RCC 7860 (cell line): ENCODE measurements around the gene BBS1.
"Not testable (repeated sequence)": the region's sequence is repeated elsewhere in the genome, so short reads cannot be mapped to it uniquely, and the experiment has no call there.

Experiments used
- DNase-seq: peaks from one replicate; pipeline ENCODE4 v3.0.0-alpha.2; 2015; ENCODE audit warnings: low spot score
- FAIRE-seq: peaks from 2 replicates; lab custom pipeline; 2012; peaks lifted over from hg19 to GRCh38; lab: Jason Lieb, UNC

BBS1 gene

DNA sequence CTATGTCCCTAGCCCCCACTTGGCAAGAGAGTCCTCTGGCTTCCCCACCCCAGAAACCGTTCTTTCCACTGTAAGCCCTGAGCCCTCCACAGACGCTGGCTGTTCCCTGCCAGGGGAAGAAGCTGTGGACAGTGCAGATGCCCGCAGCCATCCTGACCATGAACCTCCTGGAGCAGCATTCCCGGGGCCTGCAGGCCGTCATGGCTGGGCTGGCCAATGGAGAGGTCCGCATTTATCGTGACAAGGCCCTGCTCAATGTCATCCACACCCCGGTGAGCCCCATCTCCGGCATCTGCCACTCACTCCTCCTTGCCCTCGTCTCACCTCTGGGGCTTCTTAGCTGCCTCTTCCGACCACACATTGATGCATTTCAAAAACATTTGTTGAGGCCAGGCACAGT is 13.2 kb downstream of the BBS1 start:
- no peak for FAIRE-seq
- no peak for DNase-seq

DNA sequence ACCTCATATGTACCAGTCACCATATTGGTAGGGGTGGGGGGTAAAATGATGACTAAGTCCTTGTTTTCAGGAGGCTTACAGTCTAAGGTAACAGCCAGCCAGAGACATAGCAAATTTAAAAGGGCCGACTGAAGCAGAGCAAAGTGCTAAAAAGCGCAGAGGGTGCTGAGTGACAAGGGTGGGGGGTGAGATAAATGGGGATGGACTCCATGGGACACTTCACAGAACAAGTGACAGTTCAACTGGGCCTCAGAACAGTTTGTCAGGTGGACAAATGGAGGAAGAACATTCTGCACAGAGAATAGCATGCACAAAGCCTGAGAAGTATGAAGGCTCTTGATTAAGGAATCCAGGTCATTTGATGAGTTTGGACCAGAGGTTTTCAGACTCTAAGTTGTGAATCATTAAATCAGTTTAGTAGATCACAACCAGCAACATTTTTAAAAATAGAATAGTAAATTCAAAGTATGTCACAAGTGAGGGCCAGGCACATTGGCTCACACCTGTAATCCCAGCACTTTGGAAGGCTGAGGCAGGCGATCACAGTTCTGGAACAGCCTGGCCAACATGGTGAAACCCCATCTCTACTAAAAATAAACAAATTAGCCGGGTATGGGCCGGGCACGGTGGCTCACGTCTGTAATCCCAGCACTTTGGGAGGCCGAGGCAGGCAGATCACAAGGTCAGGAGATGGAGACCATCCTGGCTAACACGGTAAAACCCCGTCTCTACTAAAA is 14.0 kb downstream of the BBS1 start:
- no peak for DNase-seq
- no peak for FAIRE-seq

DNA sequence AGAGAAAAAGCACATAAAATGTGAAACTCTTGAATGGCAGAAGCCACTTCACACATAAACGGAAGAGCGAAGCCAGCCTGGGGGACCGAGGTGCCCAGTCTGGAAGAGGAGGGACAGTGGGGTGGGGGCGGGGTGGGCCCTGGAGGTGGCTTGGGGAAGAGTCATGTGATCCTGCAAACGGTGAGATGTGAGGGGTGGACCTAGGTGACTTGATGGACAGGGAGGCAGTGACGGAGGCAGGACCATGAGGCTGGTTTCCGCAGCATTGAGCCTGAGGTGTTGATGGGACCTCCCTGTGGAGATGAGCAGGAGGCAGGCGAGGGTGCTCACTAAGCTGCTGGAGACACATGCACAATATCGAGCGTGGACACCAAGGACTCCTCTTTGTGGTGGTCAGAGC is 18.6 kb downstream of the BBS1 start:
- FAIRE-seq (no peak), DNase-seq (no peak)

DNA sequence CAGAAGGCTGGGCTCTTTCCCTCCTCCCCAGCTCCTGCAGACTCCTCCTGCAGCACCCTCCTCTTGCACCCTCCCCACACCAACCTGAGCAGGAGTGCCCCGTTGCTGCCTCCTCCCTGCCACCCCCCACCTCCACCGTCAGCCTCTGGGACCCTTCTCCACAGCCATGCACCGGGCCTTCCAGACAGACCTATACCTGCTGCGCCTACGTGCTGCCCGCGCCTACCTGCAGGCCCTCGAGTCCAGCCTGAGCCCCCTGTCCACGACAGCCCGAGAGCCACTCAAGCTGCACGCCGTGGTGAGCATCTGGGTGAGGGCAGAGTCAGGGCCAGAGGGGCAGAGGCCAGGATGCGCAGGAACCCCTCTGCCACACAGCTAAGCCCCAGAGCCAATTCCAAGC is 19.2 kb downstream of the BBS1 start:
- FAIRE-seq = no peak
- no peak for DNase-seq

DNA sequence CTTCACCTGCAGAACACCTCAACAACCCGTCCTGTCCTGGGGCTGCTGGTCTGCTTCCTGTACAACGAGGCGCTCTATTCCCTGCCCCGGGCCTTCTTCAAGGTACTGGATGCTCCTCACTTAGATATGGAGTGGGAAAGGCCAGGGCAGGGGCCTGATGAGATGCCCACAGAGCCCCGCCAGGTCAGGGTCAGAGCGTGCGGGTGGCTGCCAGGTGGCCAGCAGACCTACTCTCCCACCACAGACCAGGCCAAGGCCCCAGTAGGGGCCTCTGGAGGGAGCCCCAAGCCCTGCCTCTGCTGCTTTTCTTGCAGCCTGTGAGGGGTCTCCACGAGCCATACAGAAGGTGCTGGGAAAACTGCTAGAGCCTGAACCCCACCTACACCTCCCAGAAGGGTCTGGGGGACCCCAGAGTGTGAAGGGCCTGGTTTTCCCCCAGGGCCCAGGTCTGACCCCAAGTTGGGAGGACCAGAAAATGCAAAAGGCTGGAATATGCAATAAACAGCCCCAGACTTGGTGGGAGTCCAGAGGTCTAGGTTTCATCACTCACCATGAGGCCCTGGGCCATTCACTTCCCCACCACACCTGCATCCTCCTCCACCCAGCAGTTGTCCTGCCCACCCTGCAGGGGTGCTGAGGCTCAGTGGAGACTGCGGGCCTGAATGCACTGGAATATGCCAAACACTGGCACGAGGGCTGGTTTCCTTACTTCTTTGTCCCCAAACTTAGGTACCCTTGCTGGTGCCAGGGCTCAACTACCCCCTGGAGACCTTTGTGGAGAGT is 20.7 kb downstream of the BBS1 start:
- FAIRE-seq (no peak), DNase-seq (no peak)

DNA sequence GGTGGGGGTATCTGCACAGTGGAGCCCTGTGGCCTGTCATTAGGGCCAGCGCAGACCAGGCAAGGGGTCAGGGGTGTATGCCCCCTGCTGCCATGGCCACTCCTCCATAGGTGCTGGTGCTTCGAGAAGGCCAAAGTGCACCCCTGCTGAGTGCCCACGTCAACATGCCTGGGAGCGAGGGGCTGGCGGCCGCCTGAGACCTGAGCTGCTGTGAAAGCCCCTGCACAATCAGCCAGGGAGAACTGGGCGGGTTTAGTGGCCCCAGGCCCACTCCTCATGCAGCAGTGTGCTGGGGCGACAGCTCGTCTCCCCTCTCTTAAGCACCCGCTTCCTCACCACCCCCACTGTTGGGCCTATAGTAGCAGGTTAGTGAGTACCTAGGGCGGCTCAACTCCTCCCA is 21.4 kb downstream of the BBS1 start:
- no peak for FAIRE-seq
- DNase-seq = no peak

DNA sequence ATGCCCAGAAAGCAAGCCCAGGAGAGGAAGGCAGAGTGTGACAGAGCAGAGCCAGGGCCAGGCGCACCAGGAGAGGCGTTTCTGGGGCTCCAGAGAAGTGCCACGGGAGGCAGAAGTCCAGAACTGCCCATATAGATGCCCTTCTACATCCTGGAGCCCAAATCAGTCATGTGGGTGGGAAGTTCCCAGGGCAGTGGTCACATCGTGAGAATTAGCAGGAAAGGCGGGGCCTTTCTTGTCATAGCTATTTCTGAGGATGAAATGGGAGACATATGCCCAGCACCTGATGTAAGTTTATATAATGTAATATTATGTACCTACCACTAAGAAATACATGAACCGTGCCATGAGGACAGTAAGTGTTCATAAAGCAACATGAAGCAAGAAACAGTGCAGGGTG is 22.3 kb downstream of the BBS1 start:
- FAIRE-seq (no peak), DNase-seq (no peak)

DNA sequence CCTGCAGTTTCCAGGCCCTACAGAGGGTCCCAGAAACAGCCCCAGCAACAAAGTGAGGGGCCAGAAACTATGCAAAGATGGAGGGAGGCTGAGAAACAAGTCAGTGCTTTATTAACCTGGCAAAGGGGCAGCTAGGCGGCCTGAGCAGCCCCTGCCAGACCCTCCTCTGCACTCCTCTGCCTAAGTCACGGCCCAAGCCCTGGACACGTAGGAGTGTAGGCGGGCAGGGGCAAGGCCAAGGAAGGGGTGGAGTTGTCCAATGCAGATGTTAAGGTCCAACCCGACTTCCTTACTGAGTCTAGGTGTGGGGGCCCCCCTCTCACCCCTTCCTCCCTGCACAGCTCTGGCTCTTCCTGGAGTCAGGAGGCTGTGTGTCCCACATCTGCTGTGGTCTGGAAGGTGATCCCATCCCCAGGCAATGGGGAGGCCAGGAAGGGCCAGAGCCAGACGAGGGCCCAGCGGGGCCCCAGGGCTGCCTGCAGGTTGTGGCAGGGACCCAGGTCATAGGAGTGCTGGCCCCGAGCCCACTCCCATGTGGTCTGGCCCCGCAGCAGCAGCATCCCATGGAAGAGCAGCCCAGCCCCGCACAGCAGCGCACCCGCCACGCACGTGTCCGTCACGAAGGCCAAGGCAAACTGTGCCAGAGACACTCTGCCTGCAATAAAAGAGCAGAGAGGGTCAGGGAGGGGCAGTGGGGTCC is 28.9 kb downstream of the BBS1 start:
- FAIRE-seq (no peak), DNase-seq (no peak)

DNA sequence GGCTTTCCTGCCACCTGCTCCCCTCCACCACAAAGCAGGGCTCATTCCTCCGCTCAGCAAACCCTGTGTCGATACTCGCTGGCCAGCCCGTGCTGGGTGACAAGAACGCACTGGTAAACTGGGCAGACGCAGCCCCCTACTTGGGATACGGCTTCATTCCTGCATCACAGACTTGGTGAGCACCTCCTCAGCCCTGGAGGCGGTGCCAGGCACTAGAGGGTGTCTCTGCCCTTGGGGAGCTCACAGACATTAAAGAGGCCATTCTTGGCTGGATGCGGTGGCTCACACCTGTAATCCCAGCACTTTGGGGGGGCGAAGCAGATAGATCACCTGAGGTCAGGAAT is 29.4 kb downstream of the BBS1 start:
- no peak for FAIRE-seq
- DNase-seq = no peak

DNA sequence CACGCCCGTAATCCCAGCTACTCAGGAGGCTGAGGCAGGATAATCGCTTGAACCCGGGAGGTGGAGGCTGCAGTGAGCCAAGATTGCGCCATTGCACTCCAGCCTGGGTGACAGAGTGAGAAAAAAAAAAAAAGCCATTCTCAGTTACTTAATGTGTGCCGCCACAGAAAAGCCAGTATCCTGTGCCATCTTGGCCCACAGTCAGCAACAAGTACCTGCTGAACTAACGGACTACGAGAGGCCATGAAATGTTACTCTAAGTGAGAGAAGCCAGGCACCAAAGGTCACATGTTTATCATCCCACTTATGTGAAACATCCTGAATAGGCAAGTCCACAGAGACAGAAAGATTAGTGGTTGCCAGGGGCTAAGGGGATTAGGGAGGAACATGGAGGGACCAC is 30.2 kb downstream of the BBS1 start:
- not testable (repeated sequence) for DNase-seq

DNA sequence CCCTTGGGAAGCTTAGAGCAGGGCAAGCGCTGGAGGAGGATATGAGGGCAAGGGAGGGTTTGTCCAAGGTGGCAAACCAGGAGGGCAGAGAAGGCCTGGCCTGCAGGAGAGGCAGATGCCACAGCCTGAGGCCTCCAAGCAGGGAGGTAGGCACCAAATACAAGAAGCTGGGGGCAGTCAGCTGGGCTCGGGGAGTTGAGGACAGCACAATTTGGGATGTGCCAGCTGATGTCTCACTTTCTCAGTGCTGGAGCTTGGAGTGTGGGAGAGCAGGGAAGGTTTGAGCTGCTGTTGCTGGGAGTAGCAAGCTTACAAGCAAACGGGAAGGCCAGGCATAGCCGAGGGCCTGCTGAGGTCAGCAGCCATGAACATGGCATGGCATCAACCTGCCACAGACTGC is 31.5 kb downstream of the BBS1 start:
- no peak for DNase-seq
- no peak for FAIRE-seq

More for the DNA sequence above, 30.2 kb downstream of the BBS1 start:
- FAIRE-seq = not testable (repeated sequence)

DNA sequence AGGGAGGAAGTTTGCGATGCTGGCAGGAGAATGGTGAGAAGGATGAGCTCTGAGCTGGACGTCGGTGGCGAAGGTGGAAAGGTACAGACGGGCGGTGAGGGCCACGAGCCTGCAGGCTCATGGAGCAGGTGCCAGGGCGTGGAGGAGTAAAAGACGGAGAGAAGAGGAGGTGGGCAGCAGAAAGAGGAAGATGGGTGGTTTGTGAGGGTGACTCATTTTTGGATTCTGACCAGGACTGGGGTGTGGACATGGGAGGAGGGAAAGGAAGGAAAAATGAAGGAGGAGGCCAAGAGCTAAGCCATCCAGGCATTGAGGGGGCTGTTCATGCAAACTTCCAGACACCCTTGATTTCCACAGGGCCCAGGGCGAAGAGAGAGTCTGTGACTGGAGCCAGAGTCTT is 31.9 kb downstream of the BBS1 start:
- DNase-seq (no peak), FAIRE-seq (no peak)

DNA sequence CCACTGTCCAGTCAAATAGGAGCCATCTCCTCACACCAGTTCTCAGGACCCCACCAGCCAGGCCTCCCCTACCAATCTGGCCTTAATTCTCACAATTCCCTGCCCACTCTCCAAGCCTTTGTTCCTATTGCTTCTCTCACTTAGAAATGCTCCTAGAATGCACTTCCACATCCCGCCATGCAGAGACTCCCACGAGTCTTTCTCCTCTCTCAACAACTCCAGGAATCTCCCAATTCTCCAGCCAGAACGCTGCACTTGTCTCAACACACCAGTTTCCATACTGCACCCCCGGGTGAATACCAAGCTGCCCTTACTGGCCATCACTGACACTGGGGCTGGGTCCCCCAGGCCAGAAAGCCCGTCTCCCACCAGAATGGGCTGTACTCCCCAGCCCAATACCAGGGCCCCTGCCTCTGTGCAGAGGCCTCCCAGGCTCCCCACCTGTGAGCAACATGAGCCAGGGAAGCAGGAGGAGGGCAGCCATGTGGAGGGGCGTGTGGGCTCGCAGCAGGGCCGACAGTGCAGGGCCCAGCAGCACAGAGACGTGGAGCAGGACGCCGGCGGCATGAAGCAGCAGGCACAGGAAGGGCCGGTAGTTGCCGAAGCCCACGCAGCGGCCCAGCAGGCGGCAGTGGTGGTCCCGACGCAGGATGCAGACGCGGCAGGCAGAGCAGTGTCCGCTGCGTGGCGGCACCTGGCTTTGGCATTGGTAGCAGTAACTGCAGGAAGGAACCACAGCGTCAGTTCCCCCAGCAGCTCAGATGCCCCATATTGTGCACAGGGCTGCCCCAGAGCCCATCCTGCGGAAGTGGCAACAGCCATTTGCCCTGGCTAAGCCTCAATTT is 33.0 kb downstream of the BBS1 start:
- DNase-seq (no peak), FAIRE-seq (no peak)

DNA sequence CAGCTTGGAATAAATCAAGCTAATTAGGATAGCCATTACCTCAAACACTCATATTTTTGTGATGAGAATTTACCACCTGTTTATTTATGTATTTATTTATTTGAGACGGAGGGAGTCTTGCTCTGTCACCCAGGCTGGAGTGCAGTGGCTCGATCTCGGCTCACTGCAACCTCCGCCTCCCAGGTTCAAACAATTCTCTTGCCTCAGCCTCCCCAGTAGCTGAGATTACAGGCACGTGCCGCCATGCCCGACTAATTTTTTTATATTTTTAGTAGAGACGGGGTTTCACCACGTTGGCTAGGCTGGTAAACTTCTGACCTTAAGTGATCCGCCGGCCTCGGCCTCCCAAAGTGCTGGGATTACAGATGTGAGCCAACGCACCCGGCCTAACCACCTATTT is 34.5 kb downstream of the BBS1 start:
- not testable (repeated sequence) for DNase-seq, FAIRE-seq

DNA sequence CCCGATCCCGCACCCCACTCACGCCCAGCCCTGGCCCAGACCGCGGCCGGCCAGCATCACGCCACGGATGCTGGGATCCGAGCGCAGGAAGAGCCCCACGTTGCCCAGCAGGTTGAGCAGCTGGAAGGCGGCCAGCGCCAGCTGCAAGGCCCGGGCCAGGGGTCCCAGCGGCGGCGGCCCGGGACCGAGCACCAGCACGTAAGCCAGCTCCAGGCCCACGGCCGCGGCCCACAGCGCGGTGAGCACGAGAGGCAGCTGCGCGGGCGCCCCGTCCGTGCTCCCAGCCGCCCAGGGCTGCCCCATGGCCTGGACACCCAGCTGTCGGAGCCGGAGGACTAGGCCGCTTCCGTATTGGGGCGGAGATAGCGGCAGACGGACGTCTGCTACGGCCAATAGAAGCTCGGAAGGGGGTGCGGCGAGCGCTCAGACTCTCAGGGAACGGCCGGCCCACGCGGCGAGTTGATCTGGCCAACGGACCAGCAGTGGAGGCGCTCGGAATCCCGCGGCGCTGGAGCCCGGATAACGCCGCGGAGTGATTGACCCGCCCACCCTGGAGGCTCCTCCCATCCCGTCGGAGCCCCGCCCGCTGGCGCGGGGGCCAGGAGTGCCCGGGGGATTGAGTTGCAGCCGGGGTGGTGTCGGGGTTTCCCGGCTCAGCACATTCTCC is 35.4 kb downstream of the BBS1 start, which contains the start of gene ZDHHC24:
TSS of gene ZDHHC24 (minus strand) at position 348 of the 667 bp plus-strand sequence. CDS start at position 303, 45 bp downstream.
- FAIRE-seq = peak; percentile 80
- DNase-seq = peak; percentile 92

DNA sequence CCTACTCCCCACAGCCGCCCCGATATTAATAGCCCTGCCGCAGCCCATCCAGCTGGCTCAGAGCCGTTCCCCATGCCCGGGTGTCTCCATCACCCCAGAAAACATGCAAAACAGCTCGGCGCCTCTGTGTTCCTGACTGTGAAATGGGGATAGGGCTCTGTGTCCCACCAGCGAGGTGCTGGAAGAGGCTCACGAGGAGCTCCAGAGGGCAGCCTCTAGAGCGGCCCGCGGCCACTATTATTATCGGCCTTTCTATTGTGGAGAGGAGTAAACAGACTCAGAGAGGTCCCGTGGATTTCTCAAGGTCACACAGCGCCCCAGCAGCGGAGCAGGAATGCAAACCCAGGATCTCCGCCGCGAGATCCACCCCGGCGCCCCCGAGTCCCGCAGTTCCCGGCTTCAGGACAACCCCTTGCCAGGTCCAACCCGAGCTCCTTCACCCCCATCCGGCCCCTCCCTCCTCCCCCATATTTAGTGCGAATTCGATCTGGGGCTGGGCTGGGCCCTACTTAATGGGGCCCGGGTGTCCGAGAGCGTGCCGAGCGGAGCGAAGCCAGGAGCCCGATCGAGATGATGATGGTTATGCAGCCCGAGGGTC is 36.0 kb downstream of the BBS1 start, which contains the start of gene ACTN3:
TSS of gene ACTN3 (plus strand) at position 536 of the 598 bp plus-strand sequence. CDS start at position 571, 35 bp downstream.
- FAIRE-seq (no peak), DNase-seq (no peak)

DNA sequence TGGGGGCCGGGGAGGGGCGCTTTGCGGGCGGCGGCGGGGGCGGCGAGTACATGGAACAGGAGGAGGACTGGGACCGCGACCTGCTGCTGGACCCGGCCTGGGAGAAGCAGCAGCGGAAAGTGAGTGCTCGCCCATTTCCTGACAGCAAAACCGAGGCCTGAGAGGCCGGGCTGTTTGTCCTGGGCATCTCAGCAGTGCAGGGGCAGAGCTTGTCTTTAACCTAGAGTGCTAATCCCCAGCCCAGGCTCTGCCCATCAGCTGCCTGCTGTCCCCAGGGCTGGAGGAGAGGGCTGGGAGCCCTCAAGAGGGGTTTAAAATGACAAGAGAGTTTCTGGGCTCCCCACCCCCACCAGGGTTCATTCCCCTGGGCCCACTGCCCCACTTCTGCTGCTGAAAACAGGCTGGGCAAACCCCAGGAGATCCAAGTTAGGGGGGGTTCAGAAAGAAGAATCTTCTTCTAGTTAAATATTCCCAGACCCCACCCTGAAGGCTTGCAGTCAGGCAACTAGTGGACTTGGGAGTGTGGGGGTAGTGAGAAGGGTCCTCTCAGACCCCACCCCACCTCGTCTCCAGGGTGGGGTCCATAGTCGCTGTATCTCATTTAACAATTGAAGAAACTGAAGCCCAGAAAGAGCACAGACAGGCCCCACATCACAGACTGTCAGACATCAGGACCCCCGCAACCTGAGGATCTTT is 36.7 kb downstream of the BBS1 start:
- DNase-seq = no peak
- FAIRE-seq = no peak

DNA sequence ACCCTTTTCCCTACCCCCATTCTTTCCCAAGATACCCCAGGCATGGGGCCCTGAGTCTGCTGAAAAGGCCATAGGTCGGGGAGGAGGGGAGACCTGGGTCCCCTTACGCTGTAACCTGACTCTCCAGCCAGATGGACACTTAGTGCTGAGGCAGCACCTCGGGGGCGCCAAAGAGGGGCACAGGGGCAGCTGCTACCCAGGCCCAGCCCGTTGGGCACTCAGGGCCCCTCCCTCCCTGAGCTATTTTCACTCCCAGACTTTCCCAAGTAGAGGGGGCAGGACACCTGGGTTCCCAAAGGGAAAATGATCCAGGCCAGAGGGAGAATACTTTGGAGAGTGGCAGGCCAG is 37.2 kb downstream of the BBS1 start:
- DNase-seq (no peak), FAIRE-seq (no peak)

DNA sequence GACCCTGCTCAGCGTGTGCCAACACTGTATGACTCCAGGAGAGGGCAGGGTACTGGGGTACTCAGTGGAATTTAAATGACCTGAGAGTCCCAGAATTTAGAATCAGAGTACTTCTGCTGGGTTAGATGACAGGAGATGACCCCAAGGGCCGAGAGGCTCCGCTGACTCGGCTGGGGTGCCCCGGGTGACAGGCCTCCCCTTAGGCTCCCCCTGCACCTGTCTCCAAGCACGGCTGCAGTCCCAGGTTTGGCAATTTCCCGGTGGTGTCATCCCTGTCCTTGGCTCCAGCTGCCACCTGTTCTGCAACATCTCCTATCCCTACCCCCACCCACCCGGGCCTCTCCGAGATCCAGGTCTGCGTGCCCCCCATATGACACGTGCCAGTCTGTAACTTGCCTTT is 37.6 kb downstream of the BBS1 start:
- DNase-seq = no peak
- FAIRE-seq = no peak
